Ammon's horn (tissue), 1 donor: ENCODE data around the gene LYPD8.

Experiments used
- DNase-seq: peaks from one replicate; pipeline ENCODE4 v3.0.0-alpha.2; 2016; ENCODE audit warnings: low spot score

Gene LYPD8

DNA sequence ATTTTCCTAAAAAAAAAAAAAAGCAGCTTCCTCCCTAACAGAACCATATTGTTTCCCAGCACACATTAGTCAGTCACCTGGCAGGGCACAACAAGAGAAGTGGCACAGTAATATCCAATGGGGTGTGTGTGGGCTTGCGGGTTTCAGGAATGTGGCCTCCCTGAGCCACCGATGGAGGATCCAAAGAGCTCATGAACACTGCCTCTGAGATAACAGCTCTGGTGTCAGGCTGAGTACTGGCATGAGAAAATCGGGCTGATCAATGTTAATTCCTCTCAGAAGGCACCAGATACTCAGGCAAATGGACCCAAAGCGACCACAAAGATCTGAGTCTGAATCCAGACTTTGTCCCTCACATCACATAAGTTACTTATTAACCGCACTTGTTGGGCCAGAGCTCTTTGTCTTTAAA, 2.2 kb upstream of the LYPD8 start:
- no peak for DNase-seq

DNA sequence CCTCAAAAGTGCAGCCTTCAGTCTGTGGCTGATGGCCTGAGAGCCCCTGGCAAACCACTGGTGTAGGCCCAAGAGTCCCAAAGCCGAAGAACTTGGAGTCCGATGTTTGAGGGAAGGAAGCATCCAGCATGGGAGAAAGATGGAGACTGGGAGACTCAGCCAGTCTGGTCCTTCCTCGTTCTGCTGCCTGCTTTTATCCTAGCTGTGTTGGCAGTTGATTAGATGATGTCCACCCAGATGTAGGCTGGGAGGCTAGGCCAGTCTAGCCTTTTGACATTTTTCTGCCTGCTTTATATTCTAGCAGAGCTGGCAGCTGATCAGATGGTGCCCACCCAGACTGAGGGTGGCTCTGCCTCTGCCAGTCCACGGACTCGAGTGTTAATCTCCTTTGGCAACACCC, 1.1 kb upstream of the LYPD8 start:
- DNase-seq, result no peak

DNA sequence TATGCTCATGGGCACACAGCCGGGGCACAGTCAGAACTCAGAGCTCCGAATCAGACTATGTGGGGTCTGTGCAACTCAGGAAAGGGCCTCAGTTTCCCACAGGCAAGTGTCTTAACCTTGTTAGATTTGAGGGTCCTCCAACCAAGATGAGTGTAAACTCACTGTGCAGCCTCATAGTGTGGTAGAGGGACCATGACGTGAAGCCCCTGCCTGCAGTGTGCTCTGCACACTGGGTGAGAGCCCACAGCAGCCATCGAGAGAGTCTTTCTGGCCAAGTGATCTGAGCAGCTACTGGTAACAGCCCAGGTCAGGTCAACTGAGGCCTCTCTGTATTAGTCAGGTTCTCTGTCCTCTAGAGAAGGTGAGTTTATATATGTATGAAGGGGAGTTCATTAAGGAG, 592 bp upstream of the LYPD8 start:
- DNase-seq, result no peak

- DNase-seq, result no peak
These were observed 1.8 kb downstream of the LYPD8 start for GRCh38 chr1:248753708-248754280.

DNA sequence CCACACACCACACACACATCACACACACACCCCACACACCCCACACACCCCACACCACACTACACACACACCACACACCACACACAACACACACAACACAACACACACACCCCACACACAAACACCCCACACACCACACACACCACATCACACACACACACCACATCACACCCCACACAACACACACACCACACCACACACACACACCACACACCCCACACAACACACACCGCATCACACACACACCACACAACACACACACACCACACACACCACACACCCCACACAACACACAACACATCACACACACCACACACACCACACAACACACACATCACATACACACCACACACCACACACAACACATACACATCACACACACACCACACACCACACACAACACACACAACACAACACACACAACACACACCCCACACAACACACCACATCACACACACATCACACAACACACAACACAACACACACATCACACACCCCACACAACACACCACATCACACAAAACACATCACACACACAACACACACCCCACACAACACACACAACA, 2.4 kb downstream of the LYPD8 start:
- DNase-seq, result no peak

DNA sequence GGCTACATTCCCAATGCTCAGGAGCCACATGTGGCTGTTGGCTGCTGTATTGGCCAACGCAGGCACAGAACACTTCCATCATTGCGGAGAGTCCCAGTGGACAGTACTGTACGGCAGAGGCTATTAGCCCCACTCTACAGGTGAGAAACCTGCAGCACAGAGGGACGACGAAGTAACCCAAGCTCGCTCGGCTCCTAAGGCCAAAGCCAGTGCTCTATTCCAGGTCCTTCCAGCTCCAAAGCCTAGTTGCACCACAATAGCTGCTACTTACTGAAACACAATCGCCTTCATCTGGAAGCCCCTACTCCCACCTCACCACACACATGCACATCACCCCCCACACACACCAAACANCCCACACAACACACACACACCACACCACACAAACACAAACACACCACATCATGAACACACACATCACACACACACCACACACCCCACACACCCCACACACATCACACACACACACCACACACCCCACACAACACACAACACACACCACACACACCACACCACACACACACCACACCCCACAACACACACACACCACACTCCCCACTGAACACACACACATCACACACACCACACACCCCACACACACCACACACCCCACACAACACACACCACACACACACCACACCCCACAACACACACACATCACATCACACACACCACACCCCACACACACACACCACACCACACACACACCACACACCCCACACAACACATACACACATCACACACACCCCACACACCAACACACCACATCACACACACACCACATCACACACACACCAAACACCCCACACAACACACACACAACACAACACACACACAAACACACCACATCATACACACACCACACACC, 3.2 kb downstream of the LYPD8 start:
- DNase-seq, result no peak

- no peak for DNase-seq
These were observed 3.9 kb downstream of the LYPD8 start for GRCh38 chr1:248751635-248752034.

DNA sequence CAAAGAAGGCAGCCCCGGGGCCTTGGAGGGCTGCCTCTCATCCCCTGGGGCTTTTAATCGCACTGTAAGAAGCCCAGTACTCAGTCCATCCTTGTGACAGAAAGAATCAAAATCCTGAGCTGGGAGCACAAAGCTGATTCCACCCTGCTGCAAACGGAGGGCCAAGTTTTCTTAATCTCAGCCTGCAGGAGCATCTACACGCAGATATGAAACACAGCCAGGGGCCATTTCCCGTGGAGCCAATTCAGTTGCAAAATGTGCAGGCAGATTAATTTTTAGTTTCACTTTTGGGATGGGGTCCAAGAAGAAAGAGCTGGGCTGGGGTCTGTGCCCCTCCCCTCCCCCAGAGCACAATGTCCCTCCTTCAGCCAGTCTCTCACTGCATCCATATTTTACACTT, 4.4 kb downstream of the LYPD8 start:
- no peak for DNase-seq

- DNase-seq, result no peak
These were observed 5.1 kb downstream of the LYPD8 start for GRCh38 chr1:248750496-248750895.

- peak; percentile 65 for DNase-seq
These were observed 7.3 kb downstream of the LYPD8 start for GRCh38 chr1:248748211-248748610.

GRCh38 chr1:248740876-248741275, 14.7 kb downstream of the LYPD8 start:
- DNase-seq, result no peak

DNA sequence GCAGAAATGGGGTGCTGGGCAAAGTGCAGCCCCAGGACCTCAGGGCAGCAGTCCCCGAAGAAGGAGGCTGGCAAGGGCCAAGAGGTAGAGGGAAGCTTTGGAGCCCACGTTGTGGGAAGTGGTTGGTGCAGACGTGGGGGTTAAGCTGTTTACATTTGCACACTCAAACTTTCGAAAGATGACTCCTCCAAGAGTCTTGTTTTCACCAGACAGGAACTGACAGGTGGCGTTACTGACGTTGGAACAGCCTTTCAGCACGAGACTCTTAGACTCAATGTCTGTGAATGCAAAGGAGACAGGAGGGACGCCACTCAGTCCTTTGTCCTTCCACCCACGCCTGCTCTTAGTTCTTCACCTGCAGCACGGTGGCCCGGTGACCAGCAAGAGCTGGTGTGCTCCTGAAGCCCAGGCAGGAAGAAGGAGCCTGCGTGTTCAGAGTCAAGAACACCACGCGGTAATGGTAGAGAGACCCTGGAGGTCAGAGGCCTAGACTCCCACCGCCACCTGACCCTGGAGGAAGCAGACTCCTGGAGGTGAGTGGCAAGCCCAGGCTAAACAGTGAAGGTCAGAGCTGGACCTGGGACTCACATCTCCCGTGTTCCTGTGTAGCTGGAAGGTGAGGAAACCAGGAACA, 15.9 kb downstream of the LYPD8 start:
- no peak for DNase-seq

DNA sequence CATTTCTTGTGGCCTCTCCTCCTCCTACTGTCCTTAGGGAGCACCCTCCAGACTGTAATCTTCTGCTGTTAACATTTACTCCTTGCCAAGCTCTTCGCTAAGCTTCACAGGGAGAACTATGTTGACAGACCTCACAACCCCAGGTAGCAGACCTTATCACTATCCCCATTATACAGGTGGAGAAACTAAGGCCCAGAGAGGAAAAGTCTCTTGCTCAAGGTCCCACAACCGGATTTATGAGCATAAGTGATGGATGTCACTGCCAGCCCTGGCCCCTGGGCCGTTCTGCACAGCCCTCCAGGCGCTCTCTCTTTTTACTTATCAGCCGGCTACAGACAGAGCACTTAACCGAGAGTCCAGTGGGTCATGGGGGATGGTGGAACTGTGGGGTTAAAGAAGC, 18.1 kb downstream of the LYPD8 start:
- DNase-seq, result no peak

GRCh38 chr1:248736977-248737376, 18.6 kb downstream of the LYPD8 start:
- DNase-seq, result no peak

- DNase-seq, result no peak
These were observed 22.0 kb downstream of the LYPD8 start for GRCh38 chr1:248733566-248733965.

GRCh38 chr1:248730507-248731335, 24.8 kb downstream of the LYPD8 start:
- no peak for DNase-seq

DNA sequence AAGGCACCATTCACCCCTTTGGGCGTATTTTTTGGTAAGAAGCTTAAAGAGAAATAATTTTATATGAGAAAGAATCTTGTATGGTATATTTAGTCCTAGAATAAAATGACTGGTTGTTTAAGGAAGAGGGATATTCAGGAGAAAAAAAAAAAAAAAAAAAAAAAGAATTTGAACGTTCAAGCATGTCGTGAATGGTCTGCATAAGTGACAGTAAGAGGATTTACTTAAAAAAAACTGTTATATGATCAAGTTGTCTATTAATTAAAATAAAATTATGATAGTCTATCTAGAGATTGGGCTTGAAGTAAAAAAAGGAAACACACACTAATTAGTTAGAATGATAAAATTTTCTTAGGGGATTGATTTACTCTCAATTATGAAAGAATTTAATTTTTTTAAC, 41.3 kb downstream of the LYPD8 start:
- no peak for DNase-seq

DNA sequence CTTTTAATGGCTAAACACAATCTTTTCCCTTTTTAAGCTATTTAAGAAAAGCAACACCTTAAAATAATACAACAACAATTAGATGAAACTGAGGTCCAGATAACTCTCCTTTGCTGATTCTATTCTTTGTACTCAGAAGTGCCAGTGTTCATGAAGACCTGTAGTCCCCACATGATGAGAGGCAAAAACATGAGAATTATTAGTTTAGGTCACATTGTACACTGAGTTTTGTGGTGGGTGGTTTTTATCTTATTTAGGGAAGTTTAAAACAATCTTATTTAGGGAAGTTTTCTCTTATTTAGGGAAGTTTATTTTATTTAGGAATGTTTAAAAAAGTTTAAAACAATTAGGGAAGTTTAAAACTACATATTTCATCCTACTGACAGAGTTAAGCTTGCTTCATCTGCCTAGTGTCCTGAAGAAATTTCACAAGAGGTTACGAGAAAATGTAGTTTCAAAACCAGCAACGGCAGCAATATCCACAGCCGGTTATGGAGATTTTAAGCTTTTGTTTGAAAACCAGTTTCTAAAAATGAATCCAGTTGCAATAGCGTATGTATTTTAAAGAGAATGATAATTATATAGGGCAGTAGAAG, 45.2 kb downstream of the LYPD8 start:
- no peak for DNase-seq

- no peak for DNase-seq
These were observed 51.0 kb downstream of the LYPD8 start for GRCh38 chr1:248704606-248705005.

- no peak for DNase-seq
These were observed 51.9 kb downstream of the LYPD8 start for GRCh38 chr1:248703674-248704073.

GRCh38 chr1:248702714-248703113, 52.8 kb downstream of the LYPD8 start, which contains the start of gene OR14I1:
OR14I1 (minus strand) TSS chr1:248702766.
- DNase-seq, result no peak

GRCh38 chr1:248699099-248699498, 56.5 kb downstream of the LYPD8 start:
- DNase-seq, result no peak
